ENCODE results near the gene AFDN.

GRCh38 chr6:167800549-167800948 lies 26.2 kb upstream of the AFDN start:
- TF ChIP-seq POLR2A (IDR thresholded peaks at IDR 0.05): no peak
- no peak for TF ChIP-seq CTCF (IDR thresholded peaks at IDR 0.05)
- TF ChIP-seq POLR2AphosphoS5 (IDR thresholded peaks at IDR 0.05; ENCODE audit: insufficient read depth in 1 of 2, low read depth in 1 of 2): no peak

Measured in vagina (tissue), 2 donors.